ENCODE results near the gene SOCS1.

DNA sequence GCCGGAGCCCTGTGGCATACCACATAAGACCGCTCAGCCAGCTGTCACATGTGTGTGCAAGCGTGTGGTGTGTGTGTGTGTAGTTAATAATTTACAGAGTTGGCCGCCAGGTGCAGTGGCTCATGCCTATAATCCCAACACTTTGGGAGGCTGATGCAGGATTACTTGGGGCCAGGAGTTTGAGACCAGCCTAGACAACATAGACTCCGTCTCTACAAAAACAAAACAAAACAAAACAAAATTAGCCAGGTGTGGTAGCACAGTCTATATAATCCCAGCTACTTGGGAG lies 20.4 kb downstream of the SOCS1 start:
- TF ChIP-seq, protein P1, sequence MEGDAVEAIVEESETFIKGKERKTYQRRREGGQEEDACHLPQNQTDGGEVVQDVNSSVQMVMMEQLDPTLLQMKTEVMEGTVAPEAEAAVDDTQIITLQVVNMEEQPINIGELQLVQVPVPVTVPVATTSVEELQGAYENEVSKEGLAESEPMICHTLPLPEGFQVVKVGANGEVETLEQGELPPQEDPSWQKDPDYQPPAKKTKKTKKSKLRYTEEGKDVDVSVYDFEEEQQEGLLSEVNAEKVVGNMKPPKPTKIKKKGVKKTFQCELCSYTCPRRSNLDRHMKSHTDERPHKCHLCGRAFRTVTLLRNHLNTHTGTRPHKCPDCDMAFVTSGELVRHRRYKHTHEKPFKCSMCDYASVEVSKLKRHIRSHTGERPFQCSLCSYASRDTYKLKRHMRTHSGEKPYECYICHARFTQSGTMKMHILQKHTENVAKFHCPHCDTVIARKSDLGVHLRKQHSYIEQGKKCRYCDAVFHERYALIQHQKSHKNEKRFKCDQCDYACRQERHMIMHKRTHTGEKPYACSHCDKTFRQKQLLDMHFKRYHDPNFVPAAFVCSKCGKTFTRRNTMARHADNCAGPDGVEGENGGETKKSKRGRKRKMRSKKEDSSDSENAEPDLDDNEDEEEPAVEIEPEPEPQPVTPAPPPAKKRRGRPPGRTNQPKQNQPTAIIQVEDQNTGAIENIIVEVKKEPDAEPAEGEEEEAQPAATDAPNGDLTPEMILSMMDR (IDR thresholded peaks at IDR 0.05) = no peak
- no peak for TF ChIP-seq POLR2A (IDR thresholded peaks at IDR 0.05)

Measured in heart left ventricle (tissue), 13 donors.